HEK293T (cell line): ENCODE data around the gene CCDC30.

Experiments
- ARNT ChIP-seq: fragments of 450-650 bp; IDR thresholded peaks from 2 replicates; pipeline ENCODE4 v1.6.1; 2017; ENCODE audit warnings: mild to moderate bottlenecking
- BHLHE40 ChIP-seq: fragments of 450-650 bp; IDR thresholded peaks from 2 replicates; pipeline ENCODE4 v1.6.1; 2016; ENCODE audit warnings: mild to moderate bottlenecking, moderate library complexity, borderline replicate concordance
- CTBP1 ChIP-seq: fragments of 450-650 bp; IDR thresholded peaks from 2 replicates; pipeline ENCODE4 v1.6.1; 2016; ENCODE audit warnings: borderline replicate concordance
- FOXA1 ChIP-seq: fragments of 450-650 bp; IDR thresholded peaks from 2 replicates; pipeline ENCODE4 v1.6.1; 2016; ENCODE audit warnings: mild to moderate bottlenecking
- FOXM1 ChIP-seq: fragments of 450-650 bp; IDR thresholded peaks from 2 replicates; pipeline ENCODE4 v1.6.1; 2017; ENCODE audit warnings: mild to moderate bottlenecking, borderline replicate concordance
- TF ChIP-seq, protein P1 (sequence below): fragments of 450-650 bp; IDR thresholded peaks from 2 replicates; pipeline ENCODE4 v1.6.1; 2016

DNA sequence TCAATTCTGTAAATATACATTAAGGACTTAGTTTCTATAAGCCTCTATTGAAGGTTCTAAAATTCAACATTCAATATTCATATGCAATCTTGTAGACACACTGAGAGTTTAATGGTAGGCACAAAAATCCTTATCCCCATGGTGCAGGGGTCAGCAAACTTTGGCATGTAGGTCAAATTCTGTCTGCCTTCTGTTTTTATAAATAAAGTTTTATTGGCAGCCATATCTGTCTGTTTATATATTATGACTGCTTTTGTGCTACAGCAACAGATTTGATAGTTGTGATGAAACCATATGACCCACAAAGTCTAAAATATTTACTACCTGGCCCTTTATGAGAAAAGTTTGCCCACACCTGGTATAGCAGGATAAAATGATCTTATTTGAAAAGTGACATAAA is 104.0 kb downstream of the CCDC30 start:
- TF ChIP-seq ARNT, result no peak
- no peak for TF ChIP-seq CTBP1
- no peak for TF ChIP-seq FOXA1
- TF ChIP-seq, protein P1, sequence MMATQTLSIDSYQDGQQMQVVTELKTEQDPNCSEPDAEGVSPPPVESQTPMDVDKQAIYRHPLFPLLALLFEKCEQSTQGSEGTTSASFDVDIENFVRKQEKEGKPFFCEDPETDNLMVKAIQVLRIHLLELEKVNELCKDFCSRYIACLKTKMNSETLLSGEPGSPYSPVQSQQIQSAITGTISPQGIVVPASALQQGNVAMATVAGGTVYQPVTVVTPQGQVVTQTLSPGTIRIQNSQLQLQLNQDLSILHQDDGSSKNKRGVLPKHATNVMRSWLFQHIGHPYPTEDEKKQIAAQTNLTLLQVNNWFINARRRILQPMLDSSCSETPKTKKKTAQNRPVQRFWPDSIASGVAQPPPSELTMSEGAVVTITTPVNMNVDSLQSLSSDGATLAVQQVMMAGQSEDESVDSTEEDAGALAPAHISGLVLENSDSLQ, result no peak
- TF ChIP-seq BHLHE40, result no peak
- no peak for TF ChIP-seq FOXM1
